Fibroblast of the aortic adventitia (primary cell): ENCODE data around the gene EPSTI1. TPM values are rescaled to one million over a fixed set of nuclear protein-coding genes. Genes with fewer than 3 reads are reported as not detected.

Experiments used
- DNase-seq: peaks from one replicate; pipeline ENCODE4 v3.0.0-alpha.2; 2010; ENCODE audit warnings: low read depth
- H3K4me3 ChIP-seq: 2 replicates; pipeline ENCODE4 v1.5.1; 2011; ENCODE audit warnings: low read depth, mild to moderate bottlenecking, control low read depth, low read length, moderate library complexity
- CTCF ChIP-seq: IDR thresholded peaks from 2 replicates; pipeline ENCODE4 v1.5.1; 2011; ENCODE audit warnings: mild to moderate bottlenecking, low read length, control low read depth, inconsistent platforms; ENCODE audit not compliant: insufficient read depth
- total RNA-seq: library from RNA; depleted of rRNA; stranded (reverse); fragments of >200 nt; gene quantifications from 2 replicates; pipeline ENCODE4 v1.2.3, GENCODE V29; 2012; ENCODE audit warnings: low replicate concordance

The EPSTI1 gene
- total RNA-seq, 1 donor: 2.0 TPM

GRCh38 chr13:43005460-43006236, 13.6 kb upstream of the EPSTI1 start:
- no peak for TF ChIP-seq CTCF
- DNase-seq: peak; percentile 74
- H3K4me3 ChIP-seq: no peak overlapping the region

- no peak for DNase-seq
- H3K4me3 ChIP-seq: no peak overlapping the region
- no peak for TF ChIP-seq CTCF
Observed at GRCh38 chr13:43003729-43004128, 11.7 kb upstream of the EPSTI1 start.

GRCh38 chr13:43003010-43003409, 11.0 kb upstream of the EPSTI1 start:
- TF ChIP-seq CTCF: no peak
- peak; percentile 77 for DNase-seq
- H3K4me3 ChIP-seq: no peak overlapping the region

- no peak for DNase-seq
- H3K4me3 ChIP-seq: no peak overlapping the region
- no peak for TF ChIP-seq CTCF
Observed at GRCh38 chr13:43002021-43002420, 10.0 kb upstream of the EPSTI1 start.

GRCh38 chr13:43000676-43001075, 8.6 kb upstream of the EPSTI1 start:
- H3K4me3 ChIP-seq: no peak overlapping the region
- DNase-seq: no peak
- TF ChIP-seq CTCF: no peak

- no peak for TF ChIP-seq CTCF
- H3K4me3 ChIP-seq: no peak overlapping the region
- no peak for DNase-seq
Observed at GRCh38 chr13:42999491-42999890, 7.5 kb upstream of the EPSTI1 start.

GRCh38 chr13:42997381-42997780, 5.3 kb upstream of the EPSTI1 start:
- DNase-seq: peak; percentile 45
- no peak for TF ChIP-seq CTCF
- H3K4me3 ChIP-seq: no peak overlapping the region
